SH-SY5Y (cell line): ENCODE data around the gene BCDIN3D.

Source experiments
- GATA2 ChIP-seq: IDR thresholded peaks from 2 replicates; pipeline ENCODE4 v1.6.1; 2011; ENCODE audit warnings: mild to moderate bottlenecking, low read depth, low read length
- GATA3 ChIP-seq: IDR thresholded peaks from 2 replicates; pipeline ENCODE4 v1.6.1; 2011; ENCODE audit warnings: low read depth, mild to moderate bottlenecking, low read length, moderate library complexity

DNA sequence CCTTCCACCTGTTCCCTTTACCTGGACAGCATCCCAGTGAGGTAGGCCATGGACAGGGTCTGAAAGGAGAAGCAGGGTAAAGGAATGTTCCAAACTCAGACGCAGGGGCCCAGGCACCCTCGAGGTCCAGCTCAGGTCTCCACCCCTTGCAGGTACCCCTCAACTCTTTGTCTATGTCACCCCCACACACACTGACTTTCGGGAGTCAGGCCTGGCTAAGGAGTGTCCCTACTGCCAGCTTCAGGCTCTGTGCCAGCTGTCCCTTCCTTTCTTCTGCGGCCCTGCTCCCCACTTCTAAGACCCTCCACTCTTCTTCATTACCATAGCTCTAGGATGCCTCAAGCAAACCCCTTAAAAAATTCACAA is 47.2 kb upstream of the BCDIN3D start:
- TF ChIP-seq GATA2: no peak
- TF ChIP-seq GATA3: no peak
